GM19324 (cell line): ENCODE measurements around the gene RSPH3.
"Not testable (repeated sequence)": the region's sequence is repeated elsewhere in the genome, so short reads cannot be mapped to it uniquely, and the experiment has no call there.

Experiments
- ATAC-seq: cut with Tn5 transposase; IDR thresholded peaks from one replicate; pipeline ENCODE4 v1.9.1; 2021; ENCODE audit warnings: mild to moderate bottlenecking, moderate library complexity; ENCODE audit not compliant: unreplicated experiment, low FRiP score

RSPH3 gene

GRCh38 chr6:159030168-159030567, 30.2 kb upstream of the RSPH3 start:
- ATAC-seq, result no peak

GRCh38 chr6:159025224-159025623, 25.2 kb upstream of the RSPH3 start:
- ATAC-seq, result not testable (repeated sequence)

DNA sequence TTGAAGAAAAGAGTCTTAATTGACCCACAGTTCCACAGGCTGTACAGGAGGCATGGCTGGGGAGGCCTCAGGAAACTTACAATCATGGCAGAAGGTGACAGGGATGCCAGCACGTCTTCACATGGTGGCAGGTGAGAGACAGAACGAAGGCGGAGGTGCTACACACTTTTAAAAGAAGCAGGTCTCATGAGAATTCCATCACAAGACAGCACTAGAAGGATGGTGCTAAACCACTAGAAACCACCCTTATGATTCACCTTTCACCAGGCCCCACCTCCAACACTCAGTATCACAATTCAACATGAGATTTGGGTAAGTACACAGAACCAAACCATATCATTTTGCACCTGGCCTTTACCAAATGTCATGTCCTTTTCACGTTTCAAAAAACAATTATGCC, 23.9 kb upstream of the RSPH3 start:
- ATAC-seq, result no peak

- no peak for ATAC-seq
These were observed 20.0 kb upstream of the RSPH3 start for GRCh38 chr6:159020011-159020410.

GRCh38 chr6:159017757-159018559, 18.0 kb upstream of the RSPH3 start:
- no peak for ATAC-seq

- no peak for ATAC-seq
These were observed 14.4 kb upstream of the RSPH3 start for GRCh38 chr6:159014406-159014805.

GRCh38 chr6:159013229-159013628, 13.2 kb upstream of the RSPH3 start:
- ATAC-seq, result no peak

- no peak for ATAC-seq
These were observed 12.2 kb upstream of the RSPH3 start for GRCh38 chr6:159012201-159012600.

DNA sequence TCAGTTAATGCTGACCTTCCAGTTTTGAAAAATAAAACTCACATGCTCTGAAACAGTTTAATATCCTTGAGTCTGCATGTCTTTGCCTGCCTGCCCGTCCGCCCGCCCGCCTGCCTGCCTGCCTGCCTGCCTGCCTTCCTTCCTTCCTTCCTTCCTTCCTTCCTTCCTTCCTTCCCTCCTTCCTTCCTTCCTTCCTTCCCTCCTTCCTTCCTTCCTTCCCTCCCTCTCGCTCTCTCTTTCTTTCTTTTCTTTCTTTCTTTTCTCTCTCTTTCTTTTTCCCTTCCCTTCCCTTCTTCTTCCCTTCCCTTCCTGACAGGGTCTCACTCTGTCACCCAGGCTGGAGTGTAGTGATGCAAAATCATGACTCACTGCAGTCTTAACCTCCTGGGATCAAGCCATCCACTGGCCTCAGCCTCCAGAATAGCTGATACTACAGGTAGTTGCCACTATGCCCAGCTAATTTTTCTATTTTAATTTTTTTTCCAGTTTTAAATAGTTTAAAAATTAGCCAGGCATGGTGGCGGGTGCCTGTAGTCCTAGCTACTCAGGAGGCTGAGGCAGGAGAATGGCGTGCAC, 10.1 kb upstream of the RSPH3 start:
- not testable (repeated sequence) for ATAC-seq

DNA sequence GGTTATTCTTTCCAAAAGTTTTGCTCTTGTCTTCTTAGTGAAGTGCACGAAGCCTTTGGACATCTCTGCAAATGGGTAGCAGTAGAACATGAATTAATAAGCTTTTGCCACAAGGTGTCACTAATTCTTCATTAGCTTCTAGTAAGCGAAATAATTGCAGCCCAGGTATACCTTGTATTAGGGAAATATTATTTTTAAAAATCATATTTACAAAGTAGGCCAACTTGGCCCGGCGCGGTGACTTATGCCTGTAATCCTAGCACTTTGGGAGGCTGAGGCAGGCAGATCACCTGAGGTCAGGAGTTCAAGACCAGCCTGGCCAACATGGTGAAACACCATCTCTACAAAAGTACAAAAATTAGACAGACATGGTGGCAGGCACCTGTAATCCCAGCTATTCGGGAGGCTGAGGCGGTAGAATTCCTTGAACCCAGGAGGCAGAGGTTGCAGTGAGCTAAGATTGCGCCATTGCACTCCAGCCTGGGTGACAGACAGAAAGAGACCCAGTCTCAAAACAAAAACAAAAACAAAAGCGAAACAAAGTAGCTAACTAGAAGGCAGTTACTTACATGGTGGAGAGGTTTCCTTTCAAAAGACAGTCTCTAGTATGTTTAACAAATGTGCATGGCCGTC, 8.8 kb upstream of the RSPH3 start:
- ATAC-seq, result peak; percentile 65

GRCh38 chr6:159007510-159007909, 7.5 kb upstream of the RSPH3 start:
- no peak for ATAC-seq

DNA sequence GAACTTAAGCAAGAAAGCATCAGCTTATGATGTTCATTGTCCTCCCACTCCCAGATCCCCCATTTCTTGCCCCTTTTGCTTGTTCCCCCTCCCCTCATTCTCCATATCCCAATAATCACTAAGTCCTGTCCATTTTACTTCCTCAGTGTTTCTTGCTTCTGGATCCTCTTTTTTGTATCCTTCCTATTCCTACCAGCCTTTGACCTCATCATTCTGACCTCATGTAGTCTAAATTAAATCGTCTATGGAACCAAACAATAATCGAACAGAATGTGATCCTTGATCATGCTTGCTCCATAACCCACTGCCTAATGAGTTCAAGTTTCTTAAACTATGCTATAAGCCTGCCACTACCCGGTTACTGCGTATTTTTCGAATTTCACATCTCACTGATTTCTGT, 5.4 kb upstream of the RSPH3 start:
- ATAC-seq, result no peak

GRCh38 chr6:159004592-159004991, 4.6 kb upstream of the RSPH3 start:
- no peak for ATAC-seq

GRCh38 chr6:159002432-159003155, 2.6 kb upstream of the RSPH3 start:
- ATAC-seq, result no peak

DNA sequence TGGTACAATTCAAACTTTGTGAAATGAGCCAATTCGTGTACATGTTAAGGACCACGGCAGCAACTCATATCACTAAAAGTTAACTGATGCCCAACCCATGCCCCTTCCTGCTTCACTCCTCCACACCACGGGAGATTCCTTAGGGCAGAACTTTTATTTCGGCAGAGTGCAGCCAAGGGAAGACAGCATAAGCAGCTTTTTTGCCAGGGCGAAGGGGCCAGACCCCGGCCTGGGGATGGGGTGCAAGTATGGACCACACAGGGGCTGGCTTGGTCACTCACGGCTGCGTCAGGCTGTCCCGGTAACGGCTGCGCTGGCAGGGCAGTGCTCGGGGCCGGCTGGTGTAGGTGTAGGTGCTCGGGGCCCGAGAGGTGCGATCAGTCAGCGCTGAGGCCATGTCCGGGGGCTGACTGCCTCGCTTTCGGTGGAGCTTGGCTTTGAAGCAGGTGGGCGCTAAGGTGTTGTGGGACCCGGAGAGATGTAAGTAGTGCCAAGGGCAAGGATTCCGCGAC, 792 bp downstream of the RSPH3 start:
- ATAC-seq, result no peak

GRCh38 chr6:158996856-158997255, 3.1 kb downstream of the RSPH3 start:
- no peak for ATAC-seq

DNA sequence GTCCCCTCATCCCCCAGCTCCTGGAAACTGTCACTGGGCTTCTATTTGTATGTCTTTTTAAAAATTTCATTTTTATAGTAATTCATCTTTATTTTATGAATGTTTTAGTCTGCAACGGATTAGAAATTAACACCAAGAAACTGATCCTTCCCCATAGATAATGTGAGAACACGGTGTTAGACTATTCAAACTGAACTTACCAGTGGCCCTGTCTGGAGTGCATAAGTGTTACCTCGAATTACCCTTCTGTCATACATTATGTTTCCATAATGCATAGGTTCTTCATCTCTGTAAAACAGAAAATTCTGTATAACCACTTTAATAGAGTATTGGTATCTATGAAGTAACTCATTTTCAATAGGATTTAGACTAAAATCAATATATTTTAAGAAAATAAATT, 6.4 kb downstream of the RSPH3 start:
- ATAC-seq, result no peak

GRCh38 chr6:158991017-158991723, 8.8 kb downstream of the RSPH3 start:
- no peak for ATAC-seq

- ATAC-seq, result not testable (repeated sequence)
These were observed 10.3 kb downstream of the RSPH3 start for GRCh38 chr6:158989711-158990110.

DNA sequence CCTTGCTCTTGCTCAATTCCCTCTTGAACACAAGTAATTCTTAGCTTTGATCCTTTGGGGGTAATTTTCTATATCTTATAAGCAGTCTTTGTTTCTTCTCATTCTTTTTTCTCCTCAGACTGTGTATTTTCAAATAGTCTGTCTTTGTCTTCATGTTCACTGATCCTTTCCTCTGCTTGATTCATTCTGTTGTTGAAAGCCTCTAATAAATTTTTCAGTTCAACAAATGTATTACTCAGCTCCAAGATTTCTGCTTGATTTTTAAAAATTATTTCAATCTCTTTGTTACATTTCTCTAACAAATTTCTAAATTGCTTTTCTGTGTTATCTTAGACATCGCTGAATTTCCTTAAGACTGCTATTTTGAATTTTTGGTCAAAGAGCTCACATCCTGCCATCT, 11.5 kb downstream of the RSPH3 start:
- no peak for ATAC-seq
